COR-L47 (cell line): ENCODE measurements around the gene RGMB.

ENCODE experiments used
- DNase-seq: peaks from one replicate; lab custom pipeline; 2025; lab: John Stamatoyannopoulos, UW

Gene RGMB

GRCh38 chr5:98785244-98785643, 11.8 kb downstream of the RGMB start:
- DNase-seq: no peak

- no peak for DNase-seq
Measured at GRCh38 chr5:98786191-98786853, 12.9 kb downstream of the RGMB start.

- DNase-seq: no peak
Measured at GRCh38 chr5:98787131-98787719, 13.8 kb downstream of the RGMB start.

- no peak for DNase-seq
Measured at GRCh38 chr5:98789029-98789428, 15.6 kb downstream of the RGMB start.

GRCh38 chr5:98791001-98791519, 17.6 kb downstream of the RGMB start:
- no peak for DNase-seq

- no peak for DNase-seq
Measured at GRCh38 chr5:98791898-98792580, 18.6 kb downstream of the RGMB start.

- DNase-seq: no peak
Measured at GRCh38 chr5:98793223-98793622, 19.8 kb downstream of the RGMB start.

GRCh38 chr5:98794001-98794400, 20.5 kb downstream of the RGMB start:
- no peak for DNase-seq

- DNase-seq: no peak
Measured at GRCh38 chr5:98794414-98795080, 21.1 kb downstream of the RGMB start.

GRCh38 chr5:98795243-98795642, 21.8 kb downstream of the RGMB start:
- DNase-seq: no peak

- DNase-seq: peak; percentile 3
Measured at GRCh38 chr5:98796197-98796972, 22.9 kb downstream of the RGMB start.

GRCh38 chr5:98798371-98798770, 24.9 kb downstream of the RGMB start:
- no peak for DNase-seq

GRCh38 chr5:98798847-98799246, 25.4 kb downstream of the RGMB start:
- no peak for DNase-seq

GRCh38 chr5:98804066-98804465, 30.6 kb downstream of the RGMB start:
- no peak for DNase-seq

GRCh38 chr5:98805070-98805469, 31.6 kb downstream of the RGMB start:
- no peak for DNase-seq

- no peak for DNase-seq
Measured at GRCh38 chr5:98807806-98808205, 34.3 kb downstream of the RGMB start.

- no peak for DNase-seq
Measured at GRCh38 chr5:98810206-98810605, 36.7 kb downstream of the RGMB start.

- DNase-seq: no peak
Measured at GRCh38 chr5:98813755-98814154, 40.3 kb downstream of the RGMB start.

GRCh38 chr5:98816582-98817222, 43.2 kb downstream of the RGMB start:
- peak; percentile 51 for DNase-seq

- no peak for DNase-seq
Measured at GRCh38 chr5:98825582-98826375, 52.3 kb downstream of the RGMB start.

GRCh38 chr5:98827161-98827560, 53.7 kb downstream of the RGMB start:
- DNase-seq: peak; percentile 51
